DND-41 (cell line): ENCODE data around the gene DGKQ.
A peak's percentile ranks its signal among the peaks of the same experiment; 100 is the strongest.
"Not testable (repeated sequence)": the region's sequence is repeated elsewhere in the genome, so short reads cannot be mapped to it uniquely, and the experiment has no call there.

Source experiments
- ATAC-seq: fragments of 200-7000 bp; cut with Tn5 transposase; 3 replicates; pipeline ENCODE4 v1.9.1; 2021; ENCODE audit warnings: low read depth; ENCODE audit not compliant: insufficient read depth
- DNase-seq: peaks from one replicate; pipeline ENCODE4 v3.0.0-alpha.2; 2020
- H2AFZ ChIP-seq: 2 replicates; pipeline ENCODE4 v1.6.0; 2012; ENCODE audit warnings: low read depth, low read length
- H3K27ac ChIP-seq: 2 replicates; pipeline ENCODE4 v1.5.1; 2012; ENCODE audit warnings: low read length, inconsistent platforms
- H3K27me3 ChIP-seq: fragments of 200-600 bp; sonication (generic); 2 replicates; pipeline ENCODE4 v1.6.0; 2012; ENCODE audit warnings: low read length, mild to moderate bottlenecking, inconsistent platforms; ENCODE audit not compliant: insufficient read depth, poor library complexity
- H3K36me3 ChIP-seq: 2 replicates; pipeline ENCODE4 v1.5.1; 2012; ENCODE audit warnings: low read length, inconsistent platforms; ENCODE audit not compliant: insufficient read depth
- H3K4me1 ChIP-seq: 2 replicates; pipeline ENCODE4 v1.5.1; 2012; ENCODE audit warnings: mild to moderate bottlenecking, low read length; ENCODE audit not compliant: insufficient read depth
- H3K4me2 ChIP-seq: 2 replicates; pipeline ENCODE4 v1.6.0; 2012; ENCODE audit warnings: mild to moderate bottlenecking, moderate library complexity, low read length, inconsistent platforms; ENCODE audit not compliant: insufficient read depth
- H3K4me3 ChIP-seq, 2 experiments: fragments of 200-600 bp in 1 of 2; shearing (Covaris generic) in 1 of 2; 2 replicates each; pipeline ENCODE4 v1.5.1; 2012 to 2016; ENCODE audit warnings: inconsistent platforms in 2 of 2, low read length in 2 of 2, mild to moderate bottlenecking in 2 of 2, low read depth in 1 of 2, moderate library complexity in 1 of 2
- H3K79me2 ChIP-seq: 2 replicates; pipeline ENCODE4 v1.6.0; 2012; ENCODE audit warnings: low read length, inconsistent platforms; ENCODE audit not compliant: insufficient read depth
- H3K9ac ChIP-seq: 2 replicates; pipeline ENCODE4 v1.6.0; 2012; ENCODE audit warnings: low read depth, mild to moderate bottlenecking, inconsistent platforms, low read length, moderate library complexity
- H3K9me3 ChIP-seq: 2 replicates; pipeline ENCODE4 v1.5.1; 2012; ENCODE audit warnings: low read length, moderate library complexity, mild to moderate bottlenecking, inconsistent platforms; ENCODE audit not compliant: insufficient read depth, severe bottlenecking
- H4K20me1 ChIP-seq: 2 replicates; pipeline ENCODE4 v1.6.0; 2012; ENCODE audit warnings: low read length; ENCODE audit not compliant: insufficient read depth
- CTCF ChIP-seq: IDR thresholded peaks from 2 replicates; pipeline ENCODE4 v1.5.1; 2012; ENCODE audit warnings: borderline replicate concordance, low read length, moderate library complexity, mild to moderate bottlenecking; ENCODE audit not compliant: poor library complexity, severe bottlenecking; ENCODE audit errors: extremely low read depth
- EZH2 ChIP-seq: IDR thresholded peaks from 3 replicates; pipeline ENCODE4 v1.6.1; 2012; ENCODE audit warnings: borderline replicate concordance, low read depth, mild to moderate bottlenecking, moderate library complexity, low read length, inconsistent platforms; ENCODE audit not compliant: severe bottlenecking

The DGKQ gene

GRCh38 chr4:945274-946102 lies 27.9 kb downstream of the DGKQ start:
- DNase-seq (no peak), ATAC-seq (no peak)
- Histone ChIP-seq H3K36me3 (no peaks in the 10 kb centered on the region), H2AFZ (no peak overlapping the region), H3K4me1 (no peaks in the 10 kb centered on the region), H3K27ac (no peak overlapping the region), H3K9me3 (no peaks in the 10 kb centered on the region), H3K4me2 (no peak overlapping the region), H3K4me3 (no peak overlapping the region), H3K79me2 (peaks cover 3% of the 10 kb centered on the region; the same call in 1 of the 2 replicates), H4K20me1 (peaks cover 9% of the 10 kb centered on the region), H3K9ac (no peak overlapping the region), H3K27me3 (no peaks in the 10 kb centered on the region)
- TF ChIP-seq CTCF (no peak), EZH2 (no peak)

- H3K4me1 ChIP-seq, H3K9ac ChIP-seq, H3K4me2 ChIP-seq, H2AFZ ChIP-seq, H3K27ac ChIP-seq, H3K36me3 ChIP-seq, H3K9me3 ChIP-seq, H3K27me3 ChIP-seq, H4K20me1 ChIP-seq, ATAC-seq, DNase-seq, H3K79me2 ChIP-seq, H3K4me3 ChIP-seq: not testable (repeated sequence)
These were observed 33.9 kb downstream of the DGKQ start for GRCh38 chr4:939508-939907.

- H3K9ac ChIP-seq: peak overlapping the region; percentile 97
- no peak for DNase-seq
- H3K36me3 ChIP-seq: peaks cover 12% of the 10 kb centered on the region
- H4K20me1 ChIP-seq: peaks cover 33% of the 10 kb centered on the region
- H2AFZ ChIP-seq: peak overlapping the region; percentile 83
- peaks cover 36% of the 10 kb centered on the region for H3K4me1 ChIP-seq
- TF ChIP-seq EZH2 (no peak), CTCF (peak; percentile 16)
- peaks cover 61% of the 10 kb centered on the region for H3K79me2 ChIP-seq
- H3K4me3 ChIP-seq: peak overlapping the region; percentile 33 to 63
- peak overlapping the region; percentile 76 for H3K4me2 ChIP-seq
- peak overlapping the region; percentile 69 for H3K27ac ChIP-seq
- peak; percentile 16 for ATAC-seq
- no peaks in the 10 kb centered on the region for H3K27me3 ChIP-seq
- H3K9me3 ChIP-seq: no peaks in the 10 kb centered on the region
These were observed 40.7 kb downstream of the DGKQ start for GRCh38 chr4:932713-933070.

- no peak for TF ChIP-seq CTCF
- TF ChIP-seq EZH2: no peak
- Histone ChIP-seq H2AFZ (peak within 1 kb of the TSS; percentile 83), H3K9ac (peak within 1 kb of the TSS; percentile 97), H3K36me3 (peaks cover 12% of the 10 kb centered on the region), H3K4me3 (peak within 1 kb of the TSS; percentile 33 to 63), H3K4me2 (peak within 1 kb of the TSS; percentile 76), H3K79me2 (peaks cover 62% of the 10 kb centered on the region), H3K27ac (peak within 1 kb of the TSS; percentile 97), H4K20me1 (peaks cover 34% of the 10 kb centered on the region), H3K27me3 (no peaks in the 10 kb centered on the region), H3K9me3 (no peaks in the 10 kb centered on the region), H3K4me1 (peaks cover 36% of the 10 kb centered on the region)
- DNase-seq (peak; percentile 96), ATAC-seq (peak; percentile 93)
These were observed 41.2 kb downstream of the DGKQ start, which contains the start of the genes GAK and TMEM175 for GRCh38 chr4:931960-932712. Gene GAK, minus strand, starts transcription at chr4:932316. Its CDS starts 129 bp downstream, at chr4:932187. Gene TMEM175, plus strand, starts transcription at chr4:932460. Its CDS starts 15,280 bp downstream, at chr4:947740.
